SKM-1 (cell line): ENCODE results near the gene LHX5.

Experiments used
- DNase-seq: peaks from one replicate; lab custom pipeline; 2025; ENCODE audit not compliant: unreplicated experiment; lab: John Stamatoyannopoulos, UW

The LHX5 gene

DNA sequence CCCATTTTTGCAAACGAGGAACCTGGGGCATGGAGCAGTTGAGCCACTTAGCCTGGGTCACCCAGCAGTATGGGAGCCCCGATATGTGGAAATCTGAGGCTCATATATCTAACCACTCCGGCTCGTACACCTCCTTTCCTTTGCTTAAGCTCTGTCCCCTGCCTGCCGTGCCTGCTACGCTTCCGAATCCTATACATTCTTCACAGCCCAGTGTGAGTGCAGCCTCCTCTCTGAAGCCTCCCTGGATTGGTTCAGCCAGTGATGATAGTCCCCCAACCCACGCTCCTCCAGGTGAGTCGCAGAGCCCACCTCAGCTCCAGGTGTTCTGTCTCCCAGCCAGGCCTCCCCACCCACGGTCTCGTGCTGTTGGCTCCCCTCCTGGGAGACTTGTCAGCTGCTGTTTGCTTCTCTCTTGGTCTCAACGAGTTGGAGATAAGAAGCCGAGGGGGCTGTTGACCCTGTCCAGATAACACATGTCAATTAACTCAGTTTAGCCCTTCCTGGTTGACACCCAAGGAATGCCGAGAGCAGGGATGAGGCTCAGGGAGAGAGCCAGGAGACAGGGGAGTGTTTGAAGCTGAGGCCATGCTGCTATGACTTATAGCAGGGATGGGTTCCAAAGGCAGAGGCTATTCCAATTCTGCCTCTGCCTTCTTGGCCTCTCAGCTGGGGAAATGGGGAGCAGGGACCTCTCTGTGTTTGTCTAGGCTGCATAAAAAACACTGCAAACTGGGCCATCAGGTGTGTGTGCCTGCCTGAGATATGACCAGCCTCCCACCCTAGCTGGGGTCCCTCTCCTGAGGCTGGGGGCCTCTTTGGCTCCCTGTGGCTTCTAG is 30.5 kb downstream of the LHX5 start:
- no peak for DNase-seq

DNA sequence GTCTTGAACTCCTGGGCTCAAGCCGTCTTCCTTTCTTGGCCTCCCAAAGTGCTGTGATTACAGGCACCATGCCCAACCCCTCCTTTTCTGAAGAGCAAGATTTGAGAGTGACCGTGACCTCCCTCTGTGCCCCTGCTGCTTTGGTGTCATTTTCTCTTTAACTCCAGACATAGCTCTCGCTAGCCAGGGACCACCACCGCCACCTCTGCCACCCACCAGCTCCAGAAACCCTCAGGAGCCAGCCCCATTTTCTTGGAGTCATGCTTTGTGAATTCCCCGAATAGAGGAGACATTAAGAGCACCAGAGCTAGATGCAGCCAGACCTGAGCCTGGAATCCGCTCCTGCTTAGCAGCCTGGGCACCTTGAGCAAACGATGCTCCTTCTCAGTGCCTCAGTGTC is 31.3 kb downstream of the LHX5 start:
- no peak for DNase-seq

DNA sequence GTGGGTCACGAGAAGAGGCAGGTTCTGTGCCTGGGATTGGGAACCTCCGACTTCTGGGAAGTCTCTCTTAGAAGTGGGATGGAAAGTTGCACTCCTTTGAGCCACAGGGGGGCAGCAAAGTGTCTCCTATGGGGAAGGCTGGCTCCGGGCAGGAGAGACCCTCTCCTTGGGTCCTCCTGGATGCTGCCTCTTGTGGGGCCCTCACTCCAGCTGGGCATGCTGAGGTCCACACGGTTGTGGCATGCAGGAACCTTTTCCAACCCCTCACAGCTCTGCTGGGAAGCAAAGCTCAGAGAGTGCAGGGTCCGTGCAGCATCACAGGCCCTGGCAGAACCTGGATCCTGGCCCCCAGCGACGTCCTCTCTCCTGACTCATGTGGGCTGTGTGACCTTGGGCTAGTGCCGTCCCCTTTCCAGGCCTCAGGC is 32.1 kb downstream of the LHX5 start:
- DNase-seq, result no peak

DNA sequence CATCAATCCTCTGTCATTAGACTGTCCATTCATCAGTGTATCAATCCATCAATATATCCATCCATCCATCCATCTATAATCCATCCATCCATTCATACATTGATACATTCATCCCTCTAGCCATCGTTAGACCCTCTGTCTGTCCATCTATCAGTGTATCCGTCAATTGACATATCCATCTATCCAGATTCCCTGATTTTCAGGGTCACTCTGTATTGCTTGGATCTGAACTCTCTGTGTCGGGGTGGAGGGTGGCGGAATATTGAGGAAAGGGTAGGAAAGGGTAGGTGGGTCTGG is 32.4 kb downstream of the LHX5 start:
- no peak for DNase-seq

DNA sequence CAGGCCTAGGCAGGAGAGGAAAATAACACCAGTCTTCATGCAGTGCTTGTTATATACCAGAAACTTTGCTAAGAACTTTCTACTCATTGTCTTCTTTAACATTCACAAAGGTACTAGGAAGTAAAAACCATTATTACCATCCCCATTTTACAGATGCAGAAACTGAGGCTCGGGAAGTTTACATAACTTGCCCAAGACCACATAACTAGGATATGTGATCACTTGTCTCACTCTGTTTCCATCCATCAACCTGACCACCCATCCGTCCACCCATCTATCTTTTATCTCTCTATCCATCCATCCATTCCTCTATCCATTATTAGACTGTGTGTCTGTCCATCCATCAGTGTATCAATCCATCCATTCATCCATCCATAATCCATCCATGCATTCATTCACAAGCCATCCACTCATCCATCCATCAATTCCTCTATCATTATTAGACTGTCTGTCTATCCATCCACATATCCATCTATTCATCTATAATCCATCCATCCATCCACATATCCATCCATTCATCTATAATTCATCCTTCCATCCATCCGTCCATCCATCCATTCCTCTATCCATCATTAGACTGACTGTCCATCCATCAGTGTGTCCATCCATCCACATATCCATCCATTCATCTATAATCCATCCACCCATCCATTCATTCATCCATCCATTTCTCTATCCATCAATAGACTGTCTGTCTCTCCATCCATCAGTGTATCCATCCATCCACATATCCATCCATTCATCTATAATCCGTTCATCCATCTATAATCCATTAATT is 33.0 kb downstream of the LHX5 start:
- DNase-seq, result no peak

DNA sequence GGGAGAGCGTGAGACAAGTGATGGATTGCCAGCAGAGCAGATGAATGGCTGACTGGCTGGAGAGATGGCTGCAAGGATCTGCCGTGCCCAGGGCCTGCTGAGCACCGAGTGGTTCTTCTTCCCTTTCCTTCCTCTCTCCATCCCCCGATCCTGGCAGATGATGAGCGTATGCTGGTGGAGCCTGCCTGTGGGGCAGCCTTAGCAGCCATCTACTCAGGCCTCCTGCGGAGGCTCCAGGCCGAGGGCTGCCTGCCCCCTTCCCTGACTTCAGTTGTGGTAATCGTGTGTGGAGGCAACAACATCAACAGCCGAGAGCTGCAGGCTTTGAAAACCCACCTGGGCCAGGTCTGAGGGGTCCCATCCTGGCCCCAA is 34.0 kb downstream of the LHX5 start:
- DNase-seq, result no peak

DNA sequence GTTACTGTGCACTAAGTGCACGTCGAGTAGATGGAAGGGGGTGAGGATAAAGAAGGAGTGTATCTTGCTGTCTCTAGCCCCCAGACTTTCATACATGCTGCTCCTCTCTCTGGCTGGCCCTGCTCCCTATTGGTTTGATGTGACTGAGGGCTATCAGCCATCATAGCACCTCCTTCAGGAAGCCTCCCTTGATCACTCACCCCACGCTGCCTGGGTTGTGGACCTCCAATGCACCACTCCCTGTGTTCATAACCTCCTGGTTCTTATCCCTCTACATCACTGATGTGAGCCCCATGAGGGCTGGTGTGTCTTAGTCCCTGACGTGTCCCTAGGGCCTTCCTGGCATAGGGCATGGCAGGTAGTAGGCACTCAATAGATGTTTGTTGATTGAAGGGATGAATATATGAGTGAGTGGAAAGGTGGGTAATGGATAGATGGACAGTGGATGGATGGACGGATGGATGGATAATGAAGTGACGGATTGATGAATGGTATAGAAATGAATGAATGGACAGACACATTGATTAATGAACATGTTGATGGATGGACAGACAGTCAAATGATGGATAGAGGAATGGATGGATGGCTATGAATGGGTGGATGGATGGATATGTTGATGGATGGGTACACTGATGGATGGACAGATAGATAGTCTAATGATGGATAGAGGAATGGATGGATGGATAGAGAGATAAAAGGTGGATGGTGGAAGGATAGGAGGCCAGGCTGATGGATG is 34.5 kb downstream of the LHX5 start:
- DNase-seq, result no peak

DNA sequence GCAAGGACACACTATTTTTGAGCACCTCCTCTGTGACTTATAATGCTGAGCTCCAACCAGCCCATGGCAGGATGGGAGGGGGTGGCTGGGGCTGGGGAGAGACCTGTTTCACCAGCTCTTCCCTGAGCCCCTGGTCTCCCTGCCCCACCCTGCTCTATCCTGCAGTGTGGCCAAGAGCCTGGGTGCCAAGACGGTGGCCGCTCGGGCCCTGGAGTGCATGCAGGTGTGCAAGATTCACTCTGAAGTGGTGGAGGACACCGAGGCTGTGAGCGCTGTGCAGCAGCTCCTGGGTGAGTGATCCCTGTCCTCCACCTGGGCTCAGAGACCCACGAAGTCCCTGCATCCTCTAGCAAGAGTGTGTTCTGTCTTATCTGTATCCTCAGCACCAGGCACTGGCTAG is 35.1 kb downstream of the LHX5 start:
- no peak for DNase-seq

DNA sequence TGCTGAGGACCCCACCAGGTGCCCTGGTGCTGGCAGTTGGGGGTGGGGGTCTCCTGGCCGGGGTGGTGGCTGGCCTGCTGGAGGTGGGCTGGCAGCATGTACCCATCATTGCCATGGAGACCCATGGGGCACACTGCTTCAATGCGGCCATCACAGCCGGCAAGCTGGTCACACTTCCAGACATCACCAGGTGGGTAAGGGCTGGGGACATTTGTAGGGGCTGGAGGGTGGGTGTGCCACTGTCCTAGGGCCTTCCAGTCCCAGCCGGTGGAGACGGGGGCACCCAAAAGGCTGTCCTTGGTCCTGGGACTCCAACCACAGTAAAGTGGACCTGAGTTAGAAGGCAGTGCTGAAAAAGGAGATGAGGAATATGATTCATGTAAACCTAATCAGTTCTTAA is 36.3 kb downstream of the LHX5 start:
- DNase-seq, result no peak

DNA sequence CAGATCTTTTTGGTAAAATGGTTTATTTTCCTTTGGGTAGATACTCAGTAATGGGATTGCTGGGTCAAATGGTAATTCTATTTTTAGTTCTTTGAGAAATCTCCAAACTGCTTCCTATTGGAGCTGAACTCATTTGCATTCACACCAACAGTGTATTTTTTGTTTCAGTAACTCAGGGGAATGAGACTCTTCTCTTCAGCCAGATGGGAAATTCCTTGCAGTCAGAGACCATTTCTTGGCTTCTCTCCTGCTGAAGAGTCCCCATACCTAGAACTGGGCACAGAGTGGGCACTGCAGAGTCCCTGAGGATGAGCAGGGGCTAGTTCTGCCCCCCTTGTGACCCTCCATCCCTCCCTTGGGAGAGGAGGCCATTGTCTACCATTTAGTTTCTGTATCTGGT is 38.7 kb downstream of the LHX5 start:
- DNase-seq, result no peak

DNA sequence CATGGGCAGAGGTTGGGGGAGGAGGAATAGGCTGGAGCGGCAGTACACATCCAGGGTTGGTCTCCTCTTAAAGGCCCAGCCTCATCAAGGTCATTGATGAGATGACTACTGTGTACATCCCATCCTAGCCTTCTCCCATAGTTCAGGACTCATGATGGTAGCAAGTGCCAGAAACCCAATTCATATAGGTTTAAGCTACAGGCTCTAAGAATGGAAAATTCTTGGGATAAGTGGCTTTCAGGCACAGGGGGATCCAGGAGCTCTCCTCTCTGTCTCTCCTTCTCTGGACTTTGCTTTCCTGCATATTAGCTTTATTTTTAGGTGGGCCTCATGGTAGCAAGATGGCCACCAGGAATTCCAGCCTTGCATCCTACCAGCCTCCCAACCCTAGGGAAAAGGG is 43.2 kb downstream of the LHX5 start:
- no peak for DNase-seq

DNA sequence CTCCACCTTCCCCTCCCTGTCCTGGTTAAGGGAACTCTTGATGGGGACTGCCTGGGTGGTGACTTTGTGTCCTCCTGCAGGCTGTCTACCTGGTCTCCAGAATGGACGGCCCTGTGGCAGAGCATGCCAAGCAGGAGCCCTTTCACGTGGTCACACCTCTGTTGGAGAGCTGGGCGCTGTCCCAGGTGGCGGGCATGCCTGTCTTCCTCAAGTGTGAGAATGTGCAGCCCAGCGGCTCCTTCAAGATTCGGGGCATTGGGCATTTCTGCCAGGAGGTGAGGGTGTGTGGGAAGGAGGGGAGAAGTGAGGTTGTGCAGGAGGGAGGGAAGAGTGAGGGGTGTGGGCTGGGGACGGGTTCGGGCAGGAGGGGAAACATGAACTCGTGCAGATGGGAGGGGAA is 43.8 kb downstream of the LHX5 start:
- no peak for DNase-seq

DNA sequence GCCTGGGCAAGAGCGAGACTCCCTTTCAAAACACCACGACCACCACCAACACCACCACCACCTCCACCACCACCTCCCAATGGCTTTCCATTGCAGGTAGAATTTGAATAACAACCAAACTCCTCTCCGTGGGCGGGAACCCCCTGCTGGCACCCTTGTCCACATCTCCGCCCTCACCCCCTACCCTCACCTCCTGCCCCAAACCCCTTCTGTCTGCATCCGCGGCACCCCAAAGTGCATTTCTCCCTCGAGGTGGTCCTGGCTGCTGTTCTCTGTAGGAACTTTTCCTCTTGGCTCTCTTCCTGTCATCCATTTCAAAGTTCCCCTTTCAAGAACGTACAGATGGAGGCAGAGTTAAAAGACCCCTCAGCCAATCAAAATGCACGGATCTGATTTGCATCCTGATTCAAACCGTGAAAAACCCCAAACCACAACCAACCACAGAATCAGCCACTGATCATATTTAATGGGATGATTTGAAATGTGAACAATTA is 45.7 kb downstream of the LHX5 start:
- DNase-seq, result no peak

DNA sequence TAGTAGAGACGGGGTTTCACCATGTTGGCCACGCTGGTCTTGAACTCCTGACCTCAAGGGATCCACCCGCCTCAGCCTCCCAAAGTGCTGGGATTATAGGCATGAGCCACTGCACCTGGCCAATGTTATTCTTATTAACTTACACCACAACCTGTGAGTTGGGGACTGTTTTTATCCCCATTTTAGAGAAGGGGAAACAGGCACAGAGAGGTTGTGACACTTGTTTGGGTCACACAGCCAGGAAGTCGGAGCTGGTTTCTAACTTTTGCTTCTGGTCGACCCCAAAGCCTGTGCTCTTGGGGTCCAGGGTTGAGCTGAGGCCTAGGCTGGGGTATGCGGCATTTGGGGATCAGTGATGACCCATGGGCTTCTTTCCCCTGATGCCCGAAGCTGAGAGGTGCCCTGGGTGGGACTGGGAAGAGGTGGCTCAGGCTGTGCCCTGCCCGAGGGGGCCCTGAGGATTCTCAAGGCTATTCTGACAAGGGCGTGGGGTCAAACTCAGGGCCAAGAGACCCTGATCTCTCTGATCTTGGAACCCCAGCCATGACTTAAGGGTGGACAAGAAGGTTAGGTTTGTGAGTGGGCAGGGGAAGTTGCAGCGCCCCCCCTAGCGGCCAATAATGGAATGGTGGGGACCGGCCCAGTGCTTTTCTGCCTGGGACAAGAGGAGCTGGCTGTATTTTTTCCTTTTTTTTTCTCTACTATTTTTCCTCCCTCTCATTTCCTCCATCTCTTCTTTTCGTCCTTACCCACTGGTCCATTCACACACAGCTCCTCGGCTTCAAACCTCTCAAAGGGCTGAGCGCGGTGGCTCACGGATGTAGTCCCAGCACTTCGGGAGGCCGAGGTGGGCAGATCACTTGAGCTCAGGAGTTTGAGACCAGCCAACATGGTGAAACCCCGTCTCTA is 46.5 kb downstream of the LHX5 start:
- DNase-seq, result no peak

DNA sequence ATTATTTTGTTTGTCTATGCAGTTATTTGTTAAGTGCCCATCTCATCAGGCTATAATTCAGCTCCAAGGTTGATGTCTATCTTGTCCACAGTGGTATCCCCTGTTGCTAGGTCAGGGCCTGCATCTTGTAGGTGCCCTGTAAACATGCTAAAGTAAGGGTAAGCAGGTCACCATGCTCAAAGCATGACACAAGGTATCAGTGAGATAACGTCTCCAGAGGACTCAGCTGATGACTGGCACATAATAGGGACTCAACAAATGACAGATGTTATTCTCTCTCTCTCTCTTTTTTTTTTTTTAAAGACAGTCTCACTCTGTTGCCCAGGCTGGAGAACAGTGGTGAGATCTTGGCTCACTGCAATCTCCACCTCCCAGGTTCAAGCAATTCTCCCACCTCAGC is 47.2 kb downstream of the LHX5 start:
- no peak for DNase-seq

DNA sequence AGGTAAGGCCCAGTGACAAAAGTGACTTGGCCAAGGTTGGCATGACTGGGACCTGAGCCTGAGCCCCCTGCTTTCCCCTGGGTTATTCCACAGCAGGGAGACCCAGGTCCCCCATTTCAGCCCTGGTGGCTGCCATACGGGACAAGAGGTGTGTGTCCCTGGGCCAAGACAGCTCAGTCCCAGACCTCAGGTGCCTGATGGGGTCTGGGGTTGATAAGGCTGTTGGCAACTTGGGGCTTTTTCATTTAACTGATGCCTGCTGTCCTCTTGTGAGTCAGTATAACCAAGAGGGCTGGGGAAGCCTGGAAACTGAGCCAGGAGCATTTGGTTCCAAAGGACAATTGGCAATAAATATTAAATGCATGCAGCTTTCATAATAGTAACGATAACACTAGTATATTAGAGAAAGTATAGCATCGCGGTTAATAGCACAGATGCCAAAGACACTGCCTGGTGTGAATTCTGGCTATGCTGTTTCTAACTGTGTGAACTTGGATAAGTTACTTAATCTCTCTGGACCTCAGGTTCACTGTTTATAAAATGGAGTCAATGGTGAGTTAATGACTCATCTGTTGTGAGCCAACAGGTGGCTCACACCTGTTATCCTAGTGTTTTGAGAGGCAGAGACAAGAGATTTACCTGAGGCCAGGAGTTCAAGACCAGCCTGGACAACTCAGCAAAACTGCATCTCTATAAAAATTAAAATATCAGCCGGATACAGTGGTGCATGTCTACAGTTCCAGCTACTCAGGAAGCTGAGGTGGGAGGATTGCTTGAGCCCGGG is 48.6 kb downstream of the LHX5 start:
- no peak for DNase-seq

DNA sequence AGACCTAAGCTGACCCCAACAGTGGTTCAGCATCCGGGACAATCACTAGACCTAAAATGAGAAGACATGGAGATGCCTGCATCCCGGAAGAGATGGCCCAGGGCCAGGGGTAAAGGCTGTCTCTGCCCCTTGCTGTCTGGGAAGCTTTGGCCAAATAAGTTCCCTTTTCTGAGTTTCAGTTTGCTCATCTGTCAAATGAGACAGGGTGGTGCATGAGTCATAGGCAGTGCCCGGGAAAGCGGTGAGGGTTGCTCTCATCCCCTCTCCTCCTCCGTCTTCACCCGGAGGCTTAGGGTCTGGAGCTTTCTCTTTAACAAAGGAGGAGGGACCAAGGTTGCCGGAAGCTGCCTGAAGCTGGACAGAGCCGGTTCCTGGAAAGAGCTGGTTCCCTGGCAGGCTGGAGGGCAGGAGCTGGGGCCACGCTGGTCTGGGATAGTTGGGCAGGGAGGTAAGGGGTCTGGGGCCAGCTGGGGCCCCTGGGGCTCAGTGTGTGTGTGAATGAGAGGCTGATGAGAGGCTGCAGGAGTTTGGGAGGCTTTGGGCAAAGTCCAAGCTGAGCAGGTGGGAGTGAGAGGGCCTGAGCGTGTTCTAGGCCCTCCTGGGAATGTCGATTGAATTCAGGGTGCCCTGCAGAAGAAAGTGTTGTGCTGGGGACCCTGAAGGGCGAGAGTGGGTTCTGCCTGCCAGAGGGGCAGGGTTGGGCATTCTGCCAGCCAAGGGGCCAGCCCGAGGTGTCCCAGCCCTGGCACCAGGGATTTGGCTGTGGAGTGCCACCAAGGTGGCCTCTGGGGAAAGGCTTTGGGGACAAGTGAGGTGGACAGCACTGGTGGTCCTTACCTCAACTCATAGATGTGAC is 49.4 kb downstream of the LHX5 start, which contains the start of gene SDSL:
Gene SDSL, plus strand, starts transcription at position 351 of the 856 bp plus-strand sequence. CDS start 5,603 bp downstream, outside the sequence.
- DNase-seq, result peak; percentile 58

DNA sequence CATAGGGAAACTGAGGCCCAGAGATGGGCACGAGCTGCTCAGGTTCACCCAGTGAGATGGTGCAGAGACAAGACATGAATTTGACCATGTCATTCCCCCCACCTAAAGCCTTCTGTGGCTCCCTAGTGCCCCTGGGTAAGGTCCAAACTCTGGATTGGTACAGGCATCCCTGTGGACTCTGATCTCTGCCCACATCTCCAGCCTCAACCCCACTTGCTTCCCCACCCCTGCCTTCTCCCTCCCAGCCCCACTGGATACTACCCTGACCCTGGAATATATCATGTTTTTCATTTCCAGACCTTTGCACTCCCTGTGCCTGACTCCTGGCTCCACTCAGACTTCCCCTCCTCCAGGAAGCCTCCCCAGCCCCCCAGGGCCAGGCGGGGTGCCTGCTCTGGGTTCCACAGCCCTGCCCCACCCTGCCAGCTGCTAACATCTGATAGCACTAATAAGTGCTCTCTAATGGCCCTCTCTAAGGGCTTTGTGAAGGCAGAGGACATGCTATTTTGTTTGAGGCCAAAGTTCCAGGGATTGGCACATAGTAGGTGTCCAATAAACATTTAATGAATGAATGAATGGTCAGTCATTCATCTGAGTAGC is 50.6 kb downstream of the LHX5 start:
- no peak for DNase-seq
